ENCODE data around the gene PUS3.
"Not testable (repeated sequence)": the region's sequence is repeated elsewhere in the genome, so short reads cannot be mapped to it uniquely, and the experiment has no call there.

Gene PUS3

DNA sequence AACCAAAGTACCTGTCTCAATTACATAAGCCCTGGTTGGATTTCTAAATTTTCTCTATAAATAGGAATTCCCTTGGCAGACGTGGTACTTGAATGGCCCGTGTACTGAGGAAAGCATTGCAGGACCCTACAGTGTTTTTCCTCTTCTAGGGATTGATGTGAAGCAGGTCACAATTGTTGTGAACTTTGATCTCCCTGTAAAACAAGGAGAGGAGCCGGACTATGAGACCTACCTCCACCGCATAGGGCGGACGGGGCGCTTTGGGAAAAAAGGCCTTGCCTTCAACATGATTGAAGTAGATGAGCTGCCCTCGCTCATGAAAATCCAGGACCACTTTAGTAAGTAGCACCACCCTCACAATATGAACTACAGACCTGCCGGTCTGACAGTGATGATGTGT, 18.0 kb upstream of the PUS3 start:
- DNase-seq (ENCODE audit: low spot score) (no peak), FAIRE-seq (no peak)

- no peak for DNase-seq (ENCODE audit: low spot score)
- FAIRE-seq = no peak
Measured at GRCh38 chr11:125918140-125918840, 15.3 kb upstream of the PUS3 start.

DNA sequence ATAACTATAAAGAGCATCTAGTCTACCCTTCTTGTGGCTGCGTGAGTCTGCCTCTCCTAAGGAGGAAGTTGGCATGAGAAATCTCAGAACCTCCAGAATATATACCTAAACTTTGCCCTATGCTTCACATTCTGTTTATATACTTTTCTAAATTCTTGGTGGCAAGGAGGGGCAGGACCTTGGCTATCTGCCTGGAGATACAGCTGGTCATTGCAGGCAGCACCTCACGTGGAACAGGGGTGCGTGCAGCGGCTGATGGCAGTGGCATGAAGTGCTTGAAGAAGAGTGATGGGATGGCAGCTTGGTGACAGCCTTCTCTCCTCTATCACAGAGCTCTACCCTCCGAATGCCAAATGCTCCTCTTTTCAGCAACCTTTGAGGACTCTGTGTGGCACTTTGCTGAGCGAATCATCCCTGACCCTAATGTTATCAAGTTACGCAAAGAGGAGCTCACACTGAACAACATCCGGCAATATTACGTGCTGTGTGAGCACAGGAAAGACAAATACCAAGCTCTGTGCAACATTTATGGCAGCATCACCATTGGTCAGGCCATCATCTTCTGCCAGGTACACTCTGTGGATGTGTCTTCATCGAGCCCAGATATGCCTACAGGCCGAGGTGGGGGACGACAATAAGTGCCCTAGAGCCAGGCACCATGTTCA, 13.8 kb upstream of the PUS3 start:
- FAIRE-seq (no peak), DNase-seq (ENCODE audit: low spot score) (no peak)

- FAIRE-seq; DNase-seq (ENCODE audit: low spot score): not testable (repeated sequence)
Measured at GRCh38 chr11:125914601-125915000, 11.6 kb upstream of the PUS3 start.

DNA sequence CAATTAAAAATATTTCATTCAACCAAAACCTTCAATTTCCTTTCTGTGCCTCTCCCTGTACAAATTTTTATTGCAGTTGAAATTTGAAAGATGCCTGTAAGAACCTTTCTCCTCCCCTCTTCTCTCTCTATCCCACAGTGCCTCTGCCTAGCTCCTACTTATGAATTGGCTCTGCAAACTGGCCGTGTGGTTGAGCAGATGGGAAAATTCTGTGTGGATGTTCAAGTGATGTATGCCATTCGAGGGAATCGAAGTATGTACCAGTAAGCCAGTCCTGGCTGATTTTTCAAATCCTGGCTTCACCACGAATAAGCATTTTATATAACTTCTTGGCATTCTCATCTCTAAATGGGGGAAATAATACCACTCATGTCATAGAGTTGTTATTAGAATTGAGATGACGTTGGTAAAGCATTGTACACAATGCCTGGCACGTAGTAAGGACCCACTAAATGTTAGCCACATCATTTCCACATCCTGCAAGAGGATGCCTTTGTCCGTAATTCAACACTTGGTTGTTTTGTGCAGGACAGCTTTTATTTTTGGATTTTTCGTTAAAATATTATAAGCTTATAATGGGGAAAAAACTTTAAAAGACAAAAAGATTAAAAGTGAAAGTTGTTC, 7.3 kb upstream of the PUS3 start:
- no peak for FAIRE-seq
- DNase-seq (ENCODE audit: low spot score) = no peak

DNA sequence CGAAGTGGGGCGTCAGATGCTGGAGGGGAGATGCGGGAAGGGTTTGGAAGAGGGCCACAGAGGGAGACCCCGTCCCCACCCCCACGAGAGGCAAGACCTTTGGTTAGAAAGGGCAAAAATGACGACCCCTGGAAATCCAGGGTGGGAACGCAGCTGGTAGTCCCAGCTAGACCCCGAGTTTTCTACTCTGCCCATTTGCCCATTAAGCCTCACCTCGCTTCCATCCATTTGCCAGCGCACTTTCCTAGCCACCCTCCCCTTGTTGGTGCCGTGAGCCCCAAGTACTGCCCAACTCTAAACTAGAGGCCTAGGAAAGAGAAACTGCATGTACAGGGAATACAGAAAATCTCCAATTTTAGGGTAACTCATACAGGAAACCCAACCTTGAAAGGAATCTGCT, 1.7 kb upstream of the PUS3 start:
- no peak for FAIRE-seq
- no peak for DNase-seq (ENCODE audit: low spot score)

DNA sequence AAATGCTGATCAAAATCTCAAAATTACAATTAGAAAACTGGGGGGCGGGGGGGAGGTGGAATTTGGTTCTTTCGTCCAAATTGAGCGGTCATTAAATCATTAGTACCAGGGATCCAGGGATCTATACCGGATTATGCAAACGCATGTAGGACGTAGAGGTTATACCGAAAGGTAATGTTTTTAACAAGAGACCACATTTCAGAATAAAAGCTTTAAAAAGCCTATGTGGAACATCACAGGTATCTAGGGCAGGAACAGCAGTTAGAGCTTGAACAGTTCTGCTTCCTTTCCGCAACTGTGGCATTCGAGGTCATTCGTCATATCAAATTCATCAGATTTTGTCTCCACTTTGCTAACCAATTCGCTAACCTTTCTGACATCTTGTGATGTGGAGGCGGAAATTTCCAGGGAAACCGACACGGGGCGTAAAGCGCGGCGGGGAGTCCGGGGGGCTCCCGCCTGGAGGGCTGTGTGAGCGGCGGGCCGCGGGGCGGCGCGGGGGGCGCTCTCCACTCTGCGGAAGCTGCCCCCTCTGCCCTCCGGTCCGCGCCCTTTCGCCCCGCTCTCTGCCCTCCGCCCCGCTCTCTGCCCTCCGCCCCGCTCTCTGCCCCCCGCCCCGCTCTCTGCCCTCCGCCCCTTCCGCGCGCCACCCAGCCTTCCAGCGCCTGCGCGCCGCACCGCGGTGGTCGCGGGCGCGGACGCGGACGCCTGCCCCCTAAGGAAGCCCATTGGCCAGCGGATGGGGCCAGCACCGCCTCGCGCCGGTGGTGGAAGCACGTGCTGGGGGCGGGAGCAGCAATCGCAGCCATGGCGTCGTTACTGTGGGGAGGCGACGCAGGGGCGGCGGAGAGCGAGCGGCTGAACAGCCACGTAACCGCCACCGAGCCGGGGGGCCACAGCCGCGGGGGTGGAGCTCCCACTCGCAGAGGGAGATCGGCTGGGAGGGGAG, 979 bp upstream of the PUS3 start, which contains the start of gene DDX25:
TSS of gene DDX25 (plus strand) at position 798 of the 949 bp plus-strand sequence. CDS start at position 808, 10 bp downstream.
- FAIRE-seq (no peak), DNase-seq (ENCODE audit: low spot score) (no peak)

DNA sequence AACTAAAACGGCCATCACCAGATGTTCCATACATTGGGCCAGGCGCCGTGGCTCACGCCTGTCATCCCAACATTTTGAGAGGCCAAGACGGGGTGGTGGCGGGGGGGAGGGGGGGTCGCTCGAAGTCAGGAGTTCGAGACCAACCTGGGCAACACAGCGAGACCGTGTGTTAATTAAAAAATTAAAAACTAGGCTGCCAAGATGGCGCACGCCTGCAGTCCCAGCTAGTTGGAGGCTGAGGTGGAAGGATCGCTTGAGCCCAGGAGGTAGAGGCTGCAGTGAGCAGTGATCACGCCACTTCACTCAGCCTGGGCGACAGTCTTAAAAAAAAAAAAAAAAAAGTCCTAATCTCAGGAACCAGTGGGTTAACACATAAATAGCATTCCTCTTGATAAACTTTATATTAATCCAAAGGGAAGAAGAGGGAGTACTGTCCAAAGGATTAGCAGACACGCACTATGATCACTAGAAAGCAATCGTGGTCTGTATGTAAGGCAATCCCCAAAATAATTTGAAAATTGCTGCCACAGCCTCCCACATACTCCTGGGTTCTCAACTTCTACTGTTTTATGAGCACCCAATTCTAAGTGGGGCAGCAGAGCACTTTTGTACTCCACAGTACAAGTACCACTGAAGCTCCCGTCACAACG, 604 bp downstream of the PUS3 start:
- no peak for FAIRE-seq
- DNase-seq (ENCODE audit: low spot score) = no peak

- DNase-seq (ENCODE audit: low spot score) (no peak), FAIRE-seq (no peak)
Measured at GRCh38 chr11:125901872-125902271, 1.1 kb downstream of the PUS3 start.

DNA sequence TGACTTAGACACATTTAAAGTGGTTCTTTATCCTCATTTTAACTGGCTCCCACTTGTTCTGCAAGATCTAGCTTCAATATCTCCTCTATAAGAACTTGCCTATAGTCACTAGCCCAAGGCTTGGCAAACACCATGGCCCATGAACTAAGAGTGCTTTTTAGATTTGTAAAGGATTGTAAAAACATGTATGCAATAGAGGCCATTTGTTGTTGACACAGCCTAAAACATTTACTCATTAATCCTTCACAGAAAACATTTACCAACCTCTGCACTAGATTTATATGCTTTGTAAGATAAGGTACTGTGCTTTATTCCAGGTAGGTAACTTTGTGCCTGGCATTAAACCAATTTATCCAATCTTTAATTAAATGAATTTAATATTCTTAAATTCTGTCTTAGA, 10.0 kb downstream of the PUS3 start:
- FAIRE-seq (no peak), DNase-seq (ENCODE audit: low spot score) (no peak)

GRCh38 chr11:125892071-125892470, 10.9 kb downstream of the PUS3 start:
- peak; percentile 35 for DNase-seq (ENCODE audit: low spot score)
- peak; percentile 45 for FAIRE-seq

DNA sequence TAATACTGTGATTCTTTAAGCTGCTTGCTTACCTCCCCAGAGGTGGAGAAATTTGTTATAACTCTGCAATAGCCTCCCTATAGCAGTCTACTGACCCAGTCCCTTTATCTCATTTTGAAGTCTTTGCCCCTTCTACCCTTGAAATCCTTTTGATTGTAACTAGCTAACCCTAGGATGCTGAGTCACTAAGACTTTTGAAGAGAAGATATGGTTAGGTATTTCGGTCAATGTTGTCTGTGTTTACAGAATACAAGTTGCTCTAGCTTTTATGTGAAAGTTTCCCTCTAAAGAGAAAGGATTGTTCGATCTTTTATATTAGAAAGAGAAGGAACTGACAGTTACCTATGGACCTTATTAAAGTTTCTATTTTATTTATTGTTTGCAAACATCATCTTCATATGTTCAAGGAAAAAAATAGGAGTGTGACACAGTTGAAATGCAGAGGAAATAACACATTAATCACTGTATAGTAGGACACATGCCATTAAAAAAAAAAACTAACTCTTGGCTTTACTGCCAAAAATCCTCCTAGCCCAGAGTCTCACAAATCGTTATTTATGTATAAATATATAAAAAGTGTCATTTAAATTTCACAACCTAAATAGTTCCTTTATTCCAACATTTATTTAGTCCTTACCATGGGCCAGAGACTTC, 12.4 kb downstream of the PUS3 start:
- DNase-seq (ENCODE audit: low spot score) = no peak
- no peak for FAIRE-seq

DNA sequence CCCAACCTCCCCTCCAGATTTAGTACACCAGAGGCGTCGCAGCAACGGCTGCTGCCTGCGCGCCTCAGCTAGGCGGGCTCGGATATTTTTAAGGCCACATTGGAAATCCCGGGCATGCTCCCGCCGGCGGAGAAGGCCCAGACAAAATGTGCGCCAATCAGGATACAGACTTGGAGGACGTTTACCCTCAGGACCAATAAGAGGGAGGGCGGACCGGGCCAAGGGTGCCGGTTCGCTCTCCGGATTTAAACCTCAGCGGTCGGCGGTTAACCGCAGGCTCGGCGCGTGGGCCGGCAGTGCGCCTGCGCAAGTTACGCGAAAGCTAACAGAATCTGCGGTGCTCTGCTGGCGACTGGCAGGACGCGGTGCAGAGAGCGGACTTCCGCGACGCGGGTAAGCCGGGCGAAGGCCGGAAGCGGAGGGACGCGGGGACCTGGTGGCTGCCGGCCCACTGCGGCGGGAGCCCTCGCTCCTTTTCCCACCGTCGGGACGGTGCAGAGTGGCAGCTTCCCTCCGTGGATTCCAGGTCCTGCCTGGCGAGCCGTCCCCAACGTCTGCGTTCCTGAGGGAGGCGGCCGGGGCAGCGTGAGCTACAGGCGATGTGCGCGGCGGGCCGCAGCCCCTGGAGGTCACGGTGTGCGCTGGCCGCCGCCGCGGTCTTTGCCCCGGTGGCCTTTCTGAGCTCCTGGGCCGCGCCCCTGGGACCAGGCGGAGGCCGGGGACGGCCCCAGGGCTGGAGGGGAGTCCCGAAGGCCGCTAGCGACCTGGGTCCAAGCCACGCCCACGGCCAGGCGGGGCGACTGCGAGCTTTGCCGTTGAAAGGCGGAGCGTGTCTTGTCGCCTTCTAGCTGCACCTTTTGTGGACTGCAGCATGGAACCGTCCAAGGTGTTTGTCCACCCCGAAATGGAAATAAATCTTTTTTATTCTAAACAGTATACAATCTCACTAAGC, 15.4 kb downstream of the PUS3 start, which contains the start of gene HYLS1:
TSS of gene HYLS1 (plus strand) at position 296 of the 952 bp plus-strand sequence. CDS start 11,701 bp downstream, outside the sequence.
- DNase-seq (ENCODE audit: low spot score) (peak; percentile 95), FAIRE-seq (peak; percentile 78)

- FAIRE-seq (no peak), DNase-seq (ENCODE audit: low spot score) (peak; percentile 45)
Measured at GRCh38 chr11:125886997-125887372, 16.0 kb downstream of the PUS3 start.

- FAIRE-seq = no peak
Measured at GRCh38 chr11:125883375-125883774, 19.6 kb downstream of the PUS3 start.

GRCh38 chr11:125881291-125881690, 21.7 kb downstream of the PUS3 start:
- DNase-seq (ENCODE audit: low spot score) (no peak), FAIRE-seq (no peak)

More at GRCh38 chr11:125883375-125883774, 19.6 kb downstream of the PUS3 start:
- DNase-seq (ENCODE audit: low spot score) = no peak

GRCh38 chr11:125874556-125875124, 28.4 kb downstream of the PUS3 start:
- DNase-seq (ENCODE audit: low spot score) (peak; percentile 20), FAIRE-seq (no peak)

- no peak for FAIRE-seq
- DNase-seq (ENCODE audit: low spot score) = no peak
Measured at GRCh38 chr11:125873881-125874555, 29.0 kb downstream of the PUS3 start.
